ENCODE measurements around the gene MAN2B2. TPM values are rescaled to one million over a fixed set of nuclear protein-coding genes. Genes with fewer than 3 reads are reported as not detected.

Gene MAN2B2
- total and polyA plus RNA-seq, 2 of the 8 experiments (the other 6 are each of a cell fraction or from before 2014, with no cell fraction given): 3.3 to 4.0 TPM

DNA sequence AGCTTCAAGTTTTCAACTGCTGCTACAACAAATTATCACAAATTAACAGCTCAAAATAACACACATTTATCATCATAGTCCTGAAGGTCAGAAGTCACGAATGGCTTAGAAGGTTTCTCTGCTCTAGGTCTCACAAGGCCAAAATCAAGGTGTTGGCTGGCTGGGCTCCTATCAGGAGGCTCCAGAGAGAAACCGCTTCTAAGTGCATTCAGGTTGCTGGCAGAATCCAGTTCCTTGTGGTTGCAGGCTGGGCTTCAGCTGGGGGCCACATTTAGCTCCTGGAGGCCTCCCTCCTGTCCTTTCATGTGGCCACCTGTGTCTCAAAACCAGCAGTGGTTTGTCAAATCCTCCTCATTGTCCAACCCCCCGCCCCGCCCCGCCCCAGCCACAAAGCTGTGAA, 80.9 kb downstream of the MAN2B2 start:
- Histone ChIP-seq H3K4me1 (replicated peaks in 1 of 4; ENCODE audit: control insufficient read depth in 3 of 4, insufficient read depth in 4 of 4, low read length in 3 of 4) (no peaks in the 10 kb centered on the region; a peak in 2 of 7 replicates), H3K9ac (replicated peaks in 1 of 4; ENCODE audit: extremely low read depth in 1 of 4, low read depth in 3 of 4, low read length in 3 of 4) (no peak overlapping the region), H4K5ac (ENCODE audit: insufficient read length, low read depth, low read length) (no peak overlapping the region), H3K4ac (replicated peaks; ENCODE audit: insufficient read length, low read depth, low read length) (no peak overlapping the region), H3K4me3 (ENCODE audit: extremely low read depth in 1 of 4, insufficient read depth in 2 of 4, low read depth in 3 of 4, low read length in 4 of 4) (no peak overlapping the region), H2AFZ (ENCODE audit: low read length) (no peak overlapping the region), H2BK5ac (ENCODE audit: low read depth, low read length) (no peak overlapping the region), H2BK15ac (ENCODE audit: low read length) (no peak overlapping the region), H3K9me3 (ENCODE audit: insufficient read depth in 2 of 2, low read depth in 1 of 2, low read length in 1 of 2) (no peaks in the 10 kb centered on the region), H2AK5ac (ENCODE audit: low read depth, low read length) (no peak overlapping the region), H3K56ac (replicated peaks; ENCODE audit: insufficient read length, low read depth, low read length) (no peak overlapping the region), H2BK120ac (replicated peaks; ENCODE audit: low read depth, low read length) (no peak overlapping the region), H3K27ac (ENCODE audit: low read depth, low read length) (no peak overlapping the region), H3K23ac (ENCODE audit: insufficient read length) (no peak overlapping the region), H3K18ac (ENCODE audit: extremely low read depth, low read length) (no peak overlapping the region), H4K8ac (ENCODE audit: extremely low read depth, insufficient read depth, low read length) (no peak overlapping the region), H3K4me2 (ENCODE audit: insufficient read depth in 1 of 2, low read depth in 2 of 2, low read length in 2 of 2) (no peak overlapping the region), H3K27me3 (replicated peaks in 1 of 4; ENCODE audit: control insufficient read depth in 3 of 4, extremely low read depth in 1 of 4, insufficient read depth in 3 of 4, low read length in 3 of 4) (peaks cover 0 to 24% (median 16%) of the 10 kb centered on the region in 4 experiments; a peak in 5 of 7 replicates), H4K20me1 (replicated peaks in 1 of 2; ENCODE audit: control insufficient read depth in 1 of 2, insufficient read depth in 2 of 2, low read length in 2 of 2) (no peaks in the 10 kb centered on the region), H3K79me1 (ENCODE audit: low read depth, low read length) (no peaks in the 10 kb centered on the region), H3K36me3 (ENCODE audit: control insufficient read depth in 2 of 4, insufficient read depth in 4 of 4, low read length in 3 of 4) (no peaks in the 10 kb centered on the region), H3K79me2 (ENCODE audit: control insufficient read depth in 1 of 2, insufficient read depth in 2 of 2, low read length in 2 of 2) (no peaks in the 10 kb centered on the region), H2BK20ac (ENCODE audit: low read length) (no peak overlapping the region), H4K91ac (replicated peaks; ENCODE audit: insufficient read length, low read length) (no peak overlapping the region), H2BK12ac (ENCODE audit: low read depth, low read length) (no peak overlapping the region), H3K23me2 (ENCODE audit: low read depth, low read length) (peaks cover 6% of the 10 kb centered on the region; the same call in 1 of the 2 replicates), H3K14ac (ENCODE audit: insufficient read length) (no peak overlapping the region)
- DNase-seq (ENCODE audit: low read depth in 1 of 2, low spot score in 2 of 2): no peak
- 73% methylated on average over 4 of the region's 5 CpGs; no CpG with 5 or more reads in 1 of the 2 experiments for WGBS, 2 experiments (ENCODE audit: extremely low coverage in 1 of 2, insufficient coverage in 1 of 2, insufficient read length in 1 of 2, insufficient replicate concordance in 2 of 2, low coverage in 1 of 2, low lambda C conversion rate in 2 of 2, missing lambda C conversion rate in 1 of 2)
- no peak for TF ChIP-seq SAP30 (IDR thresholded peaks at IDR 0.05; ENCODE audit: insufficient read depth, insufficient replicate concordance, low read length)
- no peak for TF ChIP-seq RFX5 (IDR thresholded peaks at IDR 0.05; ENCODE audit: borderline replicate concordance, low read depth, low read length)
- TF ChIP-seq TCF12 (IDR thresholded peaks at IDR 0.05; ENCODE audit: low read depth, low read length): no peak
- TF ChIP-seq RBBP5 (IDR thresholded peaks at IDR 0.05; ENCODE audit: borderline replicate concordance, low read depth, low read length): no peak
- no peak for TF ChIP-seq SIN3A (conservative IDR thresholded peaks at IDR 0.05 in 1 of 2, IDR thresholded peaks at IDR 0.05 in 1 of 2; ENCODE audit: low read depth in 1 of 2, low read length in 2 of 2)
- CTCF ChIA-PET (ENCODE audit: partially characterized antibody): interaction anchor here (0.6 to 2.0 kb wide), 3 partner anchors 25 to 418 kb away, joined by 3 to 8 read pairs (median 6); no protein-coding TSS in a partner anchor
- FAIRE-seq: no peak
- POLR2A ChIA-PET (ENCODE audit: partially characterized antibody): no interaction called here

Measured in H1 (cell line).